Hepatocyte (in vitro differentiated cells): Measurements from ENCODE around the gene PTBP3.

Source experiments
- CTCF ChIP-seq: fragments of 200-600 bp; sonication (generic); IDR thresholded peaks from 2 replicates; pipeline ENCODE4 v1.5.1; 2016; ENCODE audit warnings: antibody characterized with exemption, mild to moderate bottlenecking; ENCODE audit not compliant: poor library complexity
- EZH2 ChIP-seq: fragments of 200-600 bp; sonication (generic); IDR thresholded peaks from 2 replicates; pipeline ENCODE4 v1.6.1; 2016; ENCODE audit warnings: antibody characterized with exemption, mild to moderate bottlenecking, borderline replicate concordance
- EZH2phosphoT487 ChIP-seq: fragments of 200-600 bp; sonication (generic); IDR thresholded peaks from one replicate; pipeline ENCODE4 v1.6.1; 2018; ENCODE audit warnings: antibody characterized with exemption, mild to moderate bottlenecking, low read depth, moderate library complexity; ENCODE audit not compliant: unreplicated experiment, severe bottlenecking

- TF ChIP-seq EZH2phosphoT487: no peak
- no peak for TF ChIP-seq CTCF
- TF ChIP-seq EZH2: no peak
Measured at GRCh38 chr9:112328545-112328944, 4.9 kb downstream of the PTBP3 start.
